ENCODE measurements around the gene KAT8.

KAT8 gene

DNA sequence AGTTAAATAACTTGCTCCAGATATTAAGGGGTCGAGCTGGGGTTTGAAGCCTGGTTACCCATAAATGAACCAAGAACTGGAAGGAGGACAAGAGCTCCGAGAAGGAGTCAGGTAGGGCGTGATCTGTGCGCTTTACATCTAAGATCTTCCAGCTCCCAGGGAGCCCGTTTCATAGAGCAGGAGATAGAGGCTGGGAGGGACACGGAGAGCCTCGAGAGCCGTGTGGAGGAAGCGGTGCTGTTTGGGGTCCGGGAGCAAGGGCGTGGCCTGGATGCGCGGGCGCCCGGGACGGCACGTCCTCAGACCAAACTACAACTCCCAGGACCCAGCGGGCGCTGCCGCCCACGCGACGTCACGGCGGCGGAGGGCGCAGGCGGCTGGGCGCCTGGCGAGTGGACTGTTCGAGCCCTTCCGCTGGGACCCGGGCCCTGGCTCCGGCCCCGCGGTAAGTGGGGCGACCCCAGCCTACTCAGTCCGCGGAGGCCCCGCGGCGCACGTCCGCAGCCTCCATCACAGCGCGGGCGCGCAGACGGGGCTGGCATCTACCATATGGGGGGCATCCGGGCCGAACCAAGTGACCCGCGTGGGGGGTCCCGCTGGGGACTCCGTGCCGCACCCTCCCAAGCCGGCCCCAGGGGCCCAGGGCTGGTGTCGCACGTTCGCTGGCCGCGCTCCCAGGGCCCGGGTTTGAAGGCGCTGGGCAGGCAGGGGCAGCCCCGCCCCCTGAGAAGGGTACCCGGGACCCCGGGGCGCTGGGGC lies 9.2 kb upstream of the KAT8 start, which contains the start of gene BCKDK:
Gene BCKDK, plus strand, starts transcription at position 352 of the 759 bp plus-strand sequence. CDS start 838 bp downstream, outside the sequence.
- DNase-seq (ENCODE audit: low spot score) = peak; percentile 54

GRCh38 chr16:31108794-31109558 lies 8.5 kb upstream of the KAT8 start:
- no peak for DNase-seq (ENCODE audit: low spot score)

DNA sequence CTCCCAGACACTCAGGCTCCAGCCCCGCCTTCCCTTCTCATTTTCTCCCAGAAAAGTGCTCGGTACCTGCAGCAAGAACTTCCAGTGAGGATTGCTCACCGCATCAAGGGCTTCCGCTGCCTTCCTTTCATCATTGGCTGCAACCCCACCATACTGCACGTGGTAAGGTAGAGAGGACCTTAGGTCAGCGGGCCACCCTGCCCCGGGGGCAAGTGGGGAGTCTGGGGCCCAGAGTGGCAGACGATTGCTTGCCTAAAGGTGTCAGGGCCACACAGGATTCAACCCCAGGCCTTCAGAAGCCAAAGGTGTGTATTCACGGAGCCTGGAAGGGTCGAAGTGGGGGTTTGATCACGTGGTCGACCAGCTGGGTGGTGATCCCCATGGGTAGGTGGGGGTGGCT lies 7.8 kb upstream of the KAT8 start:
- DNase-seq (ENCODE audit: low spot score) = no peak

- no peak for DNase-seq (ENCODE audit: low spot score)
Measured at GRCh38 chr16:31110106-31111034, 7.1 kb upstream of the KAT8 start.

GRCh38 chr16:31111881-31112466 lies 5.5 kb upstream of the KAT8 start:
- DNase-seq (ENCODE audit: low spot score) = no peak

DNA sequence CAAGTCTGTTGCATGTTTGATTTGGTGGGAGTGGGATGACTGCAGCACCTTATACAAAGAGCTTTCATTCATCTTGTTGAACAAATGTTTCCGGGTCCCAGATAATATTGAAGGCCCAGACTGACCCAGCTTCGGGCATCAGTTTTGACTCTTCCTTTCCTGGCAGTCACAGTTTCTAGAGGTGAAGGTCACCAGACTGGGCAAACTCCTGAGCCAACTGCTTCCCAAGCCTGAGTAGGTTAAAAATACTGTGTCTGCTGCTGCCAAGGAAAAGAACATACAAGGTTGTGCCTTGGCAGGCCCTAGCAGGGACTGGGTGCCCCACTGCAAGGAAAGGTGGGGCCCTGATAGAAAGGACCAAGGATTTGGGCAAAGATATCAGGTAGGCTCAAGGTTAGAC lies 4.8 kb upstream of the KAT8 start:
- no peak for DNase-seq (ENCODE audit: low spot score)

GRCh38 chr16:31113121-31114120 lies 4.0 kb upstream of the KAT8 start:
- no peak for DNase-seq (ENCODE audit: low spot score)

GRCh38 chr16:31114468-31114867 lies 3.0 kb upstream of the KAT8 start:
- DNase-seq (ENCODE audit: low spot score) = no peak

DNA sequence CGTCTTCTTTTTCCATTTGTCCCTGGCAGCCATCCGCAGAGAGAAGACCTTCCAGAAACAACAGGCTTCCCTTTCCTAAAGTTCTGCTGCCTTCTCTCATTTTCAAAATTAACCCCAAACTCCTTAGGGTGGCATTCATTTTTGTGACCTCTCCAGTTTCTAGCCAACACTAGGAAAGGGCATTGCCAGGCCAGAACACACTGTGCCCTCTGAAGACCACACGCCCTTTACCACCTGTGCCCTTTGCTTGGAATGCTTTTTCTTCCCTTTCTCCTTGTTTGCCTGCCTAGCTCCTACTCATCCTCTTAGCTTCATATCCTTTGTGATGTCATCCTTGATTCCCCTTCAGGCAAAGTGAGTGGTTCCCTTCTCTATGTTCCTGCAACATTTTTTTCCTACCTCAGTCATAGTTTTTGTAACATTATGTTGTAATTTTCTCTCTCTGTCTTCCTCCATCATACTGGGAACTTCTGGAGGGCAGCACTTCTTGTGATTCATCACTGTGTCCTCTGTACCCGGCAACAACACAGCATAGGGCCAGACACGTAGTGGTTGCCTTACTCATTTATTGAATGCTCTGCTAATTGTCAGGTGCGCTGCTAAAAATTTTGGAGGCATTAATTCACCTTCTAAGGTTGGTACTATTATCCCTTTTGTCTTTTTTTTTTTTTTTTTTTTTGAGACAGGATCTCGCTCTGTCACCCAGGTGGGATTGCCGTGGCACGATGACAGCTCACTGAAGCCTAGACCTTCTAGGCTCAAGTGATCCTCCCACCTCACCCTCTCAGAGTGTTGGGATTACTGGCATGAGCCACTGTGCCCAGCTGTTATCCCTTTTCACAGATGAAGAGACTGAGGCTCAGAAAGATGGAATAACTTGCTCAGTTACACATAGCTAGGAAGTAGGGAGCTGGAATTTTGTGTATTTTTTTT lies 1.0 kb downstream of the KAT8 start:
- DNase-seq (ENCODE audit: low spot score) = no peak

DNA sequence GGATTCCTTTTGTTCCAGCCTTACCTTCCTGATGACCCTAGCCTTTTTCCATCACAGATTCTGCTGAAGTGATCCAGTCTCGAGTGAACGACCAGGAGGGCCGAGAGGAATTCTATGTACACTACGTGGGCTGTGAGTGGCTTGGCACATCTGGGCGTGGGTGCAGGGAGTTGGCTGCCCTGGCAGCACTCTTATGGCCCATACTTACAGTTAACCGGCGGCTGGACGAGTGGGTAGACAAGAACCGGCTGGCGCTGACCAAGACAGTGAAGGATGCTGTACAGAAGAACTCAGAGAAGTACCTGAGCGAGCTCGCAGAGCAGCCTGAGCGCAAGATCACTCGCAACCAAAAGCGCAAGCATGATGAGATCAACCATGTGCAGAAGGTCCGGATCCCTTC lies 2.7 kb downstream of the KAT8 start:
- no peak for DNase-seq (ENCODE audit: low spot score)

GRCh38 chr16:31125844-31126243 lies 8.4 kb downstream of the KAT8 start:
- no peak for DNase-seq (ENCODE audit: low spot score)

DNA sequence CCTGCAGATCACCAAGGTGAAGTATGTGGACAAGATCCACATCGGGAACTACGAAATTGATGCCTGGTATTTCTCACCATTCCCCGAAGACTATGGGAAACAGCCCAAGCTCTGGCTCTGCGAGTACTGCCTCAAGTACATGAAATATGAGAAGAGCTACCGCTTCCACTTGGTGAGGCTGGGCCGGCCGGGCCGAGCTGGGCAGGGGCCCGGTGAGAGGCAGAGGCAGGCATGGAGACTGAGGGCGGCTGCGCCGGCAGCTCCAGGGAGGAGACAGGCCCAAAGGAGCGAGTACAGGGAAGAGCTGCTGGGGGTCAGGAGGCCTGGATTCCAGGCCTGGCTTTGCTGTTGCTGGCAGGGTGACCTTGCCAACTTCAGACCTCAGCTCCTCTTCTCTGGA lies 9.7 kb downstream of the KAT8 start:
- no peak for DNase-seq (ENCODE audit: low spot score)

DNA sequence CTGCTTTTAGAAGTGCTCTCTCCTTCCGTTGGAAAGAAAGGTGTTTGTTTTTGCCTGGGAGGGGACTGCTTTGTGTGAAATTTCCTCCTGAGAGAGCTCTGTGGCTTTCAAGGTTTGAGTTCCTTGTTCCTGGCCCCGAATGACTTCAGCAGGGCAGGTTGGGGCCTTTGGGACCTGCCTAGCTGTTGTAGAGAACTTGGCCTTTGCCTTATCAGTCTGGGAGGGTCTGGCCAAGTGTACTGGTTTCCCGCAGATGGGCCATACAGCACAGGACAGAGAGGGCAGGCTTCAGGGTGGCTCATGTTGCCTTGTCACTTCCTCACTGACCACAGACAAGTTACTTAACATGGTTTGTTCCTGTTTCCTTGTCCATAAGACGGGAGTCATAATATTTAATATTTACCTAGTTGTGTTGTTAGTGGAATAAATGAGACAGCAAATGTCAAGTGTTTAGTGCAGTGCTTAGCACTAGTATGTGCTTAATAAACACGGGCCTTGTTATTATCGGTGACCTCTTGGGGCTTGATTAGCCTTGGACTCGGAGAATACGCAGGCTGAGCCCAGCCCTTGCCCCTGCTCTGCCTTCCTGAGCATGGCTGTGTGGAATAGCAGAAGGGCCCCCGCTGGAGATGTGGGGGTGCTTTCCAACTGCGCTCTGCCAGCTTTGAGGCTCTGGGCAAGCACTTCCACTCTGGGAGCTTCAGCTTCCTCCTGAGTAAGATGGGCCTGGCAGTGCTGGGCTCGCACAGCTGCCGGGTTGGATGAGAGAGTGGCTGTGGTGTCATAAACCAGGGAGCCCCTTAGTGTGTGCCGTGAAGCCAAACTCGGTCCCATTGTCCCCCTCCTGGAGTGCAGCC lies 11.5 kb downstream of the KAT8 start:
- DNase-seq (ENCODE audit: low spot score) = no peak

DNA sequence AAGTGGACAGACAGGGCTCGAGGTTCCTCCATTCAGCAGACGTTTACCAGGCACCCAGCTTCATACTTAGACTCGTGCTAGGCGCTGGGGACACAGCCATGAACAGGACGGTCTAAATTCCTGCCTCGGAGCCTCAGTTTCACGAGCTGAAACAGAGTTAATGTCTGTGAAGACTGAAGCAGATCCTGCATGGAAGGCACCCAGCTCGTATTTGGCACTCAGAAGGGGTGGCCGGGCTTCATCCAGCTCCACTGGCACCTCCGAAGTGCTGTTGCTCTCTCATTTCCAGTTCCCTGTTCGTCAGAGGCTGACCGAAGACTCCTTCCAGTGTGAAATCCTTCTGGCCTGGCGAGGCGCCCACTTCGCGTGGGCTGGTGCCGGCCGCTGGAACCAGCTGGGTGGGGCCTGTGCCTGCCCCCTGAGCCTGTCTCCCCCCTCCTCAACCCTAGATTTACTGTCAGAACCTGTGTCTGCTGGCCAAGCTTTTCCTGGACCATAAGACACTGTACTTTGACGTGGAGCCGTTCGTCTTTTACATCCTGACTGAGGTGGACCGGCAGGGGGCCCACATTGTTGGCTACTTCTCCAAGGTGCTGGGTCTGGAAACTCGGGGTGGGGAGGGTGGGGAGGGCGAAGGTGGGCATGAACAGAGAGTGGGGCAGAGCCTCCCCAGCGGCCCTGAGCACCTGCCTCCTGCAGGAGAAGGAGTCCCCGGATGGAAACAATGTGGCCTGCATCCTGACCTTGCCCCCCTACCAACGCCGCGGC lies 12.3 kb downstream of the KAT8 start:
- DNase-seq (ENCODE audit: low spot score) = no peak

DNA sequence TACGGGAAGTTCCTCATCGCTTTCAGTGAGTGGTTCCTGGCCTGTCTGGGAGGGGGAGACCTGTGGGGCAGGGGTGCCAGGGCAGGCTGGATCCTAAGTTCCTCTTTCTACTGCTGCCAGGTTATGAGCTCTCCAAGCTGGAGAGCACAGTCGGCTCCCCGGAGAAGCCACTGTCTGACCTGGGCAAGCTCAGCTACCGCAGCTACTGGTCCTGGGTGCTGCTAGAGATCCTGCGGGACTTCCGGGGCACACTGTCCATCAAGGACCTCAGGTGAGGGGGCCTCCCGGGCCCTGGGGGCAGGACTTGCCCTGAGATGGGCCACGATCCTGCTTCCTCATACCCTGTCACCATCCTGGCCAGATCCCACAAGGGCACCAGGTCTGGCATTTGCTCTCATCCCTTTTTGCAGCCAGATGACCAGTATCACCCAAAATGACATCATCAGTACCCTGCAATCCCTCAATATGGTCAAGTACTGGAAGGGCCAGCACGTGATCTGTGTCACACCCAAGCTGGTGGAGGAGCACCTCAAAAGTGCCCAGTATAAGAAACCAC lies 12.9 kb downstream of the KAT8 start:
- DNase-seq (ENCODE audit: low spot score) = no peak

DNA sequence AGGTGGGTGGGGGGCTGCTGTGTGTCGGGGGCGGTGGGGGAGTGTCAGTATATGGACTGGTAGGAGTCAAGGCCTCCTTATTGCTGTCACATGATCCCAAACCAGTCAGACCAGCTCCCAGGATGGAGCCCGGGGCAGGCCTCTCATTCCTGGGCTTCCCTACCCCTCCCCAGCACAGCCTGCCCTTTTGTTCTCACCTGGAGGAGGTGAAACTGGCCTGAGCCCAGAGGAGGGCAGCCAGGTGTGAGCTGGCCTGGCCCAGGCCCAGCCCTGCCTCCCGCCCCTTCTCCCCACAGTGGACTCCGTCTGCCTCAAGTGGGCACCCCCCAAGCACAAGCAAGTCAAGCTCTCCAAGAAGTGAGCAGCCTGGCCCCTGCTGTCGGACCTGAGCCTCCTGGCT lies 13.4 kb downstream of the KAT8 start:
- no peak for DNase-seq (ENCODE audit: low spot score)

DNA sequence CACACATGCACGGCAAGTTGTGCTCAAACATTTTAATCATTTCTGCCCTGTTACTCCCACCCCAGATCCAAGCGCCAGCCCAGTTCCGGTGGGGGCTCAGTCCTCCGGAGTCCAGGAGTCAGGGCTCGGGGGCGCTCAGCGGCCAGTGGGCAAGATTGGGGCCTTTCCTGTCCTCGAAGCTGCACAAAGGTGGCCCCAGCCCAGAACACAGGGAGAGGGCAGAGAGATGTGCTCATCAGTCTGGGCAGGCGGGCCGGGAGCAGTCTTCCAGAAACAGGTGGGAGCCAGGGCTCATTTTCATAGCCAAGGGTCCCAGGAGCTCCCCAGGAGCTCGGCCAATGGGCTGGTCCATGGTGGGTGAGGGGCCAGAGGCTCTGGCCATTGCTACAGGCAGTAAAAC lies 14.0 kb downstream of the KAT8 start:
- no peak for DNase-seq (ENCODE audit: low spot score)

Measured in CD4-positive, alpha-beta T cell treated with Interleukin-15 for 4 hours (primary cell).